ENCODE measurements around the gene RPS6KA2. TPM values are rescaled to one million over a fixed set of nuclear protein-coding genes. Genes with fewer than 3 reads are reported as not detected.

The RPS6KA2 gene
- polyA plus RNA-seq, 1 experiment: 70.9 TPM

DNA sequence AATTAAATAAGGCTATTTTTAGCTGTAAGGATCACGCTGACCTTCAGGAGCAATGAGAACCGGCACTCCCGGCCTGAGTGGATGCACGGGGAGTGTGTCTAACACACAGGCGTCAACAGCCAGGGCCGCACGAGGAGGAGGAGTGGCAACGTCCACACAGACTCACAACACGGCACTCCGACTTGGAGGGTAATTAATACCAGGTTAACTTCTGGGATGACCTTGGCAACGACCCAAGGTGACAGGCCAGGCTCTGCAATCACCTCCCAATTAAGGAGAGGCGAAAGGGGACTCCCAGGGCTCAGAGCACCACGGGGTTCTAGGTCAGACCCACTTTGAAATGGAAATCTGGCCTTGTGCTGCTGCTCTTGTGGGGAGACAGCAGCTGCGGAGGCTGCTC lies 124.6 kb downstream of the RPS6KA2 start:
- ChIA-PET CTCF (no interaction called here), POLR2A (no interaction called here)
- Histone ChIP-seq H3K27ac (ENCODE audit: low read depth, low read length) (no peak overlapping the region), H3K27me3 (ENCODE audit: control insufficient read depth, insufficient read depth, low read length) (no peaks in the 10 kb centered on the region), H3K4me3 (ENCODE audit: low read depth, low read length) (no peak overlapping the region), H3K9me3 (ENCODE audit: control insufficient read depth, insufficient read depth, low read length) (no peaks in the 10 kb centered on the region; the same call in 1 of the 2 replicates)
- no peak for DNase-seq (ENCODE audit: low read depth, low spot score)
- TF ChIP-seq, protein P1, sequence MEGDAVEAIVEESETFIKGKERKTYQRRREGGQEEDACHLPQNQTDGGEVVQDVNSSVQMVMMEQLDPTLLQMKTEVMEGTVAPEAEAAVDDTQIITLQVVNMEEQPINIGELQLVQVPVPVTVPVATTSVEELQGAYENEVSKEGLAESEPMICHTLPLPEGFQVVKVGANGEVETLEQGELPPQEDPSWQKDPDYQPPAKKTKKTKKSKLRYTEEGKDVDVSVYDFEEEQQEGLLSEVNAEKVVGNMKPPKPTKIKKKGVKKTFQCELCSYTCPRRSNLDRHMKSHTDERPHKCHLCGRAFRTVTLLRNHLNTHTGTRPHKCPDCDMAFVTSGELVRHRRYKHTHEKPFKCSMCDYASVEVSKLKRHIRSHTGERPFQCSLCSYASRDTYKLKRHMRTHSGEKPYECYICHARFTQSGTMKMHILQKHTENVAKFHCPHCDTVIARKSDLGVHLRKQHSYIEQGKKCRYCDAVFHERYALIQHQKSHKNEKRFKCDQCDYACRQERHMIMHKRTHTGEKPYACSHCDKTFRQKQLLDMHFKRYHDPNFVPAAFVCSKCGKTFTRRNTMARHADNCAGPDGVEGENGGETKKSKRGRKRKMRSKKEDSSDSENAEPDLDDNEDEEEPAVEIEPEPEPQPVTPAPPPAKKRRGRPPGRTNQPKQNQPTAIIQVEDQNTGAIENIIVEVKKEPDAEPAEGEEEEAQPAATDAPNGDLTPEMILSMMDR (IDR thresholded peaks at IDR 0.05; ENCODE audit: low read depth, low read length): no peak

DNA sequence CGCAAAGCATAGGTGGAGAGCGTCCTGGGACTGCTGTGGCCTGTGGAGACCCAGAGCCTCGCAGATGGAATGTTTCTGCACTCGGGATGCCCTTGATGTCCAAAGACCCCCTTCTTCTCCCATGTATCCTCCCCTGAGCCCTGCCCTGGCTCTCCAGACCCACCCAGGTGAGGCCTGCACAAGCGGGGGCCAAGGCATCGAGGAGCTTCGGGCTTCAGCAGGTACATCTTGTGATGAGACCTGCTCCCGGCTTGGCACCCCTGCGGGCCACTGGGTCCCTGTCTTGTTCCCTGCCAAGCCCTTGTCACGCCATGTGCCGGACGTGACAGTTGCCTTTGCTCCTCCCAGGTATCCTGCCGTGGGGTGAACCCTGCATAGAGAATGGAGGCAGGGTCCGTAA lies 125.8 kb downstream of the RPS6KA2 start:
- ChIA-PET CTCF (no interaction called here), POLR2A (no interaction called here)
- TF ChIP-seq, protein P1 (IDR thresholded peaks at IDR 0.05; ENCODE audit: low read depth, low read length): no peak
- Histone ChIP-seq H3K27ac (ENCODE audit: low read depth, low read length) (no peak overlapping the region), H3K4me3 (ENCODE audit: low read depth, low read length) (no peak overlapping the region), H3K9me3 (ENCODE audit: control insufficient read depth, insufficient read depth, low read length) (no peaks in the 10 kb centered on the region; the same call in 1 of the 2 replicates), H3K27me3 (ENCODE audit: control insufficient read depth, insufficient read depth, low read length) (no peaks in the 10 kb centered on the region)
- DNase-seq (ENCODE audit: low read depth, low spot score): no peak

GRCh38 chr6:166500246-166500645 lies 126.8 kb downstream of the RPS6KA2 start:
- H3K4me3 ChIP-seq (ENCODE audit: low read depth, low read length): no peak overlapping the region
- CTCF ChIA-PET: no interaction called here
- no peaks in the 10 kb centered on the region for H3K27me3 ChIP-seq (ENCODE audit: control insufficient read depth, insufficient read depth, low read length)
- no peak overlapping the region for H3K27ac ChIP-seq (ENCODE audit: low read depth, low read length)
- POLR2A ChIA-PET: no interaction called here
- H3K9me3 ChIP-seq (ENCODE audit: control insufficient read depth, insufficient read depth, low read length): no peaks in the 10 kb centered on the region; the same call in 1 of the 2 replicates
- TF ChIP-seq, protein P1 (IDR thresholded peaks at IDR 0.05; ENCODE audit: low read depth, low read length): no peak
- no peak for DNase-seq (ENCODE audit: low read depth, low spot score)

- Histone ChIP-seq H3K4me3 (ENCODE audit: low read depth, low read length) (no peak overlapping the region), H3K9me3 (ENCODE audit: control insufficient read depth, insufficient read depth, low read length) (no peaks in the 10 kb centered on the region; the same call in 1 of the 2 replicates), H3K27ac (ENCODE audit: low read depth, low read length) (no peak overlapping the region), H3K27me3 (ENCODE audit: control insufficient read depth, insufficient read depth, low read length) (no peaks in the 10 kb centered on the region)
- POLR2A ChIA-PET: no interaction called here
- TF ChIP-seq, protein P1 (IDR thresholded peaks at IDR 0.05; ENCODE audit: low read depth, low read length): no peak
- CTCF ChIA-PET: no interaction called here
- DNase-seq (ENCODE audit: low read depth, low spot score): no peak
Observed at GRCh38 chr6:166499350-166500163, 127.5 kb downstream of the RPS6KA2 start.

DNA sequence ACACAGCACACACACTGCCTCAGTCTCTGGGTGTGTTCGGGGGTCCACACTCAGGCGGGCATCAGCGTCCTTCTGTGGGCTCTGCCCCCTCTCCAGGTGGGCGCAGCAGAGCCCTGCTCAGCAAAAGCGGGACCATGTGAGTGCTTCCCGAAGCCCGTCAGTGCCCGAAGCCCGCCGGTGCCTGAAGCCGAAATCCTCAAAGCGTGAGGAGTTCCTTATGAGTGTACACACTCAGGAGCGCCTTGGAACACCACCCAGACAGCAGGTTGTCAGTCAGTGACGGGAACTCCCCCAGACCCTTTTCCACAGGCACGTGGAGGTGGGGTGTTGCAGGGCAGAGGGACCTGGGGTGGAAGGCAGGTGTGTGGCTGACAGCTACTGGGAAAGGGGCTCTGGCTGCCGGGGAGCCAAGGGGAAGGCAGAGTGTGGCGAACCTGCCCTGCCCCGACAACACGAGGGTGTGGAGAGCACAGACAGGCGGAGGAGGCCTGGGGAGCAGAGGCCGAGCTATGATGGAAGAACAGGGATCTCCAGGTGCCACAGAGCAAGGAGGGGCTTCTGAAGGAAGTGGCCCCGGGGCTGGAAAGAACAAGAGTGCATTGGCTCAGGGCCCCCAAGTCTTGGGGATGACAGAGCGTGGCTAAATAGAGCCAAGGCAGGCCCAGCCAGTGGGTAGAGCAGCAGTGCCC lies 128.2 kb downstream of the RPS6KA2 start:
- Histone ChIP-seq H3K9me3 (ENCODE audit: control insufficient read depth, insufficient read depth, low read length) (no peaks in the 10 kb centered on the region; the same call in 1 of the 2 replicates), H3K27me3 (ENCODE audit: control insufficient read depth, insufficient read depth, low read length) (no peaks in the 10 kb centered on the region), H3K27ac (ENCODE audit: low read depth, low read length) (no peak overlapping the region), H3K4me3 (ENCODE audit: low read depth, low read length) (no peak overlapping the region)
- TF ChIP-seq, protein P1 (IDR thresholded peaks at IDR 0.05; ENCODE audit: low read depth, low read length): no peak
- no peak for DNase-seq (ENCODE audit: low read depth, low spot score)
- POLR2A ChIA-PET: no interaction called here
- CTCF ChIA-PET: no interaction called here

All from AG04450 (cell line).